HFFc6 (cell line): ENCODE results near the gene PRKG1. TPM values are rescaled to one million over a fixed set of nuclear protein-coding genes. Genes with fewer than 3 reads are reported as not detected.
A peak's percentile ranks its signal among the peaks of the same experiment; 100 is the strongest.

Source experiments
- DNase-seq: peaks from one replicate; pipeline ENCODE4 v3.0.0-alpha.2; 2018
- H3K27ac Mint-ChIP-seq: 2 replicates; pipeline ENCODE4 v1.8.0; 2020; ENCODE audit warnings: mild to moderate bottlenecking, mixed read lengths
- H3K27me3 Mint-ChIP-seq: 2 replicates; pipeline ENCODE4 v1.8.0; 2021; ENCODE audit warnings: mild to moderate bottlenecking, moderate library complexity, mixed read lengths; ENCODE audit not compliant: insufficient read depth
- H3K36me3 Mint-ChIP-seq: 2 replicates; pipeline ENCODE4 v1.8.0; 2021; ENCODE audit warnings: low read depth, mixed read lengths
- H3K4me1 Mint-ChIP-seq: 2 replicates; pipeline ENCODE4 v1.8.0; 2020; ENCODE audit warnings: low read depth, mixed read lengths
- H3K4me3 Mint-ChIP-seq: 2 replicates; pipeline ENCODE4 v1.8.0; 2020; ENCODE audit warnings: mild to moderate bottlenecking, moderate library complexity, mixed read lengths
- H3K9me3 Mint-ChIP-seq: 2 replicates; pipeline ENCODE4 v1.8.0; 2020; ENCODE audit warnings: mild to moderate bottlenecking, mixed read lengths
- total RNA-seq, 6 experiments: library from RNA; stranded (reverse); fragmentation: NEBNext Ultra II Directional; extraction: Animal tissue kit (Norgen Biotek cat#: 25700); gene quantifications; 2 replicates in 1 of 6; 3 replicates in 5 of 6; pipeline ENCODE4 v1.2.3, GENCODE V29; 2021
- TF ChIP-seq, protein P1 (sequence below): fragments of 200-600 bp; sonication (generic); IDR thresholded peaks from 2 replicates; pipeline ENCODE4 v1.5.0; 2021; ENCODE audit warnings: antibody characterized with exemption, mild to moderate bottlenecking

Gene PRKG1
- total RNA-seq, 6 experiments from 2014 or later, result 9.3 to 10.1 (median 9.8) TPM

DNA sequence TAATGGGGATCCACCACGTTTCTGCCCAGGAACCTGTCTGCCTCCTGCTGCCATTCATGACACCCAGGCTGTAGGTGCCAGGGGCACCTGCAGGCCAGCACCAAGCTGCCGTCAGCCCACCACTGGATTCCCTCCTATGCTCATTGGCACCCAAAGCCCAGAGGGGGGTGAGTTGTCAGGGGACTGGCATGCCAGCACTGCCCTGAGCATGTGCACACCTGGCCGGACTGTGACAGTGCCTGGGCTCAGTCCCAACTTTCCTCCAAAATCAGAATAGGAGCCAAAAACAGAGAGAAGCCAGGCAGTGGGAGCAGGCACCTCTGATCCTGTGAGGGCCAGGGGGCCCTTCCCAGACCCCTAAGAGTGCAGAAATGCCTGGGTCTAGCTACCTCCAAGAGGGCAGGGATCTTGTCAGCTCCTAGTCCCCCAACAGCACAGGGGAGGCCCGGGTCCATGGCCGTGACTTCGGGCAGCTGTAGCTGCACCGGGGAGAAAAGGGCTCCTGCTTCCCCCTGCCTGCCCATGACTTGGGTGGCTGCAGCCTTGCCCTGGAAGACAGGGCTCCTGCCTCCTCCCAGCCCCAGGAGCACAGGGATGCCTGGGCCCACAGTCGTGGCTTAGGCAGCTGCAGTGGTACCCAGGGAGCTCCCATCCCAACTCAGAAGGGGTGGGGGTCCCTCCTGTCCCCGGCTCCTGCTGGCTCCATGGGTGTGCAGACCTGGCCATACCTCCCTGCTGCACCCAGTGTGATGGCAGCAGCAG is 990.0 kb downstream of the PRKG1 start:
- no peaks in the 10 kb centered on the region for H3K4me1 Mint-ChIP-seq

DNA sequence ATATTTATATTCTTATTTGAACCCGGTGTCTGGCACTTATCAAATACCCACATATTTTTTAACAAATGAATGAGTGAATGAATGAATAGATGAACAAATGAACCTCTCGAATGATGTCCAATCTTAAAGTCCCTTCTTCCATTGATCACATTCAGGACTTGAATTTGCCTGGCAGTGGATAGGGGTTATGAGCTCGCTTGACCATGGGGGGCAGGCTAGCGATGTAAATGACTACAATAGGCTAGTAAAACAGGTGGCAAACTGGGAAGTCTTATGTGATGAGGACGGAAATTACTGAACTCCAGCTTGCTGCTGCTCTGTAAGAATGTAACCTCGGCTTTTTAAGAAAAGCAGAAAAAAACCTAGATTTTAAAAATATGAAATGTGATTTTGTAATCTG is 992.1 kb downstream of the PRKG1 start:
- DNase-seq, result no peak
- no peak overlapping the region for H3K27ac Mint-ChIP-seq
- H3K4me1 Mint-ChIP-seq, result no peaks in the 10 kb centered on the region
- no peak overlapping the region for H3K4me3 Mint-ChIP-seq
- H3K27me3 Mint-ChIP-seq, result peaks cover 2% of the 10 kb centered on the region; the same call in 1 of the 2 replicates
- TF ChIP-seq, protein P1, sequence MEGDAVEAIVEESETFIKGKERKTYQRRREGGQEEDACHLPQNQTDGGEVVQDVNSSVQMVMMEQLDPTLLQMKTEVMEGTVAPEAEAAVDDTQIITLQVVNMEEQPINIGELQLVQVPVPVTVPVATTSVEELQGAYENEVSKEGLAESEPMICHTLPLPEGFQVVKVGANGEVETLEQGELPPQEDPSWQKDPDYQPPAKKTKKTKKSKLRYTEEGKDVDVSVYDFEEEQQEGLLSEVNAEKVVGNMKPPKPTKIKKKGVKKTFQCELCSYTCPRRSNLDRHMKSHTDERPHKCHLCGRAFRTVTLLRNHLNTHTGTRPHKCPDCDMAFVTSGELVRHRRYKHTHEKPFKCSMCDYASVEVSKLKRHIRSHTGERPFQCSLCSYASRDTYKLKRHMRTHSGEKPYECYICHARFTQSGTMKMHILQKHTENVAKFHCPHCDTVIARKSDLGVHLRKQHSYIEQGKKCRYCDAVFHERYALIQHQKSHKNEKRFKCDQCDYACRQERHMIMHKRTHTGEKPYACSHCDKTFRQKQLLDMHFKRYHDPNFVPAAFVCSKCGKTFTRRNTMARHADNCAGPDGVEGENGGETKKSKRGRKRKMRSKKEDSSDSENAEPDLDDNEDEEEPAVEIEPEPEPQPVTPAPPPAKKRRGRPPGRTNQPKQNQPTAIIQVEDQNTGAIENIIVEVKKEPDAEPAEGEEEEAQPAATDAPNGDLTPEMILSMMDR, result peak; percentile 9; the same call in 1 of the 2 replicates
- H3K36me3 Mint-ChIP-seq, result no peaks in the 10 kb centered on the region
- no peaks in the 10 kb centered on the region for H3K9me3 Mint-ChIP-seq

More for the DNA sequence above, 990.0 kb downstream of the PRKG1 start:
- Mint-ChIP-seq H3K4me3 (no peak overlapping the region), H3K36me3 (no peaks in the 10 kb centered on the region), H3K27me3 (peaks cover 2% of the 10 kb centered on the region; the same call in 1 of the 2 replicates), H3K27ac (no peak overlapping the region), H3K9me3 (no peaks in the 10 kb centered on the region)
- TF ChIP-seq, protein P1, result no peak
- DNase-seq, result no peak

DNA sequence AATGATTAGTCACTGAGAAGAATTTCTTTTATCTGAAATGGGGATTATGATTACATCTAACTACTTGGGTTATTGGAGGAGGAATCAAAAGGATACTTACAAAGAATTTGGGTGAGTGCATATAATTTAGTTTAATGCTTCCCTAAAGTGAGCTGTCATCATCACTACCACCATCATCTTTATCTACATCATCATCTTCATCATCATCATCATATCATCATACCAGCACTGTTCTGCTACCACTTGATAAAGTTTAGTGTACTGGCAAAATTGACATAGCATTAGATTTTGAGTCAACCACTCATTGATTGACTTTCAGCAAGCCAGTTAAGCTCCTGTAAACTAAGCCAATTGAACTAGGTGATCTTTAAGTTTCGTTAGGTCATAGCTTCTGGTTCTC is 994.2 kb downstream of the PRKG1 start:
- H3K27me3 Mint-ChIP-seq, result 0 out of 2 replicates have a peak, but pooled peaks cover 2% of the 10 kb centered on the region
- TF ChIP-seq, protein P1, result no peak
- no peaks in the 10 kb centered on the region for H3K36me3 Mint-ChIP-seq
- no peak overlapping the region for H3K27ac Mint-ChIP-seq
- H3K4me1 Mint-ChIP-seq, result no peaks in the 10 kb centered on the region
- no peak for DNase-seq
- no peak overlapping the region for H3K4me3 Mint-ChIP-seq
- H3K9me3 Mint-ChIP-seq, result no peaks in the 10 kb centered on the region

DNA sequence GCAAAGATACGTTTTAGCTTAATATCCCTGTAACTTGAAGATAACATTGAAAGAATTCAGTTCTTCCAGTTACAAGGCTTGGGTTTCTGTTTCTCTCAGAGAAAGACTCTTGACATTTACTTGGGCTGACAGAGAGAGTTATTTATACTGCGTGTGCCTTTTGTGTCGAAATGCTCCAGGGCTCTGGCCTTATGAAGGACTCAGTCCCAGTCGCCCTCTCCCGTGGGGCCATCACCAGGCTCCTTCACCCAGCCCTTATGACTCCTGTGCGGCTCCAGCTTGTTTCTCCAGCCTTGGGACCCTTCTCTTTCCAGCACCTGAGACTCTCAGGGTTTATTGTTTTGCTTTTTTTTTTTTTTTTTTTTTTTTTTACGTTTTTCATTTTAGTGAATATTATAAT is 997.5 kb downstream of the PRKG1 start:
- no peak for DNase-seq
- Mint-ChIP-seq H3K9me3 (no peaks in the 10 kb centered on the region), H3K4me3 (no peak overlapping the region), H3K36me3 (no peaks in the 10 kb centered on the region), H3K4me1 (no peaks in the 10 kb centered on the region), H3K27ac (no peak overlapping the region), H3K27me3 (no peaks in the 10 kb centered on the region)
- TF ChIP-seq, protein P1, result no peak

DNA sequence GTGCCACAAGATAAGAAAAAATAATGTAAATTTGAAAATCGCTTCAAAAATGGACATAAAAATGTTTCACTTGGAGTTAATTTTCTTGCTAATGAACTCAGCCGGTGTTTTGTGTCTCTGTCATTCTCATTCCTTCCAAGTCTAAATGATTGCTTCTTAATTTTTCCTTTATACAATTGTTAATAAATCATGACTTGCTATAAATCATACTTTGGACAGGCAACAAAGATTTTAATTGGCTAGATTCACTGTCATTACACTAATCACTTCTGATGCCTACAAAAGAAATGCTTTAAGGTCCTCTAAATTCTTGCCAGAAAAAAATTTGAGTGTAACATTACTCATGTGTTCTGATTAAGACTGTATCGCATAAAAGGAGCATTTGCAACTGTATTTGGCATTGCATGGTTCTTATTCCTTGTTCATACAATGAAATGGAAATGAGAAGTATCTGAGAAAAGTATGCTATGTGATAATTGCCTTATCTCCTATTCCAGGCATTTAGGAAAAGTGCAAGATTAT is 1000.3 kb downstream of the PRKG1 start:
- no peak overlapping the region for H3K27ac Mint-ChIP-seq
- no peaks in the 10 kb centered on the region for H3K4me1 Mint-ChIP-seq
- no peaks in the 10 kb centered on the region; the same call in none of the 2 replicates for H3K27me3 Mint-ChIP-seq
- TF ChIP-seq, protein P1, result no peak
- H3K9me3 Mint-ChIP-seq, result no peaks in the 10 kb centered on the region
- no peak for DNase-seq
- no peaks in the 10 kb centered on the region for H3K36me3 Mint-ChIP-seq
- H3K4me3 Mint-ChIP-seq, result no peak overlapping the region
